Hematopoietic multipotent progenitor cell treated with erythropoietin and hydrocortisone succinate and interleukin-3 and kit ligand, for 8 days (in vitro differentiated cells): ENCODE data around the gene ATXN7L1.

Experiments used
- DNase-seq: peaks from one replicate; pipeline ENCODE4 v3.0.0-alpha.2; 2015

ATXN7L1 gene

DNA sequence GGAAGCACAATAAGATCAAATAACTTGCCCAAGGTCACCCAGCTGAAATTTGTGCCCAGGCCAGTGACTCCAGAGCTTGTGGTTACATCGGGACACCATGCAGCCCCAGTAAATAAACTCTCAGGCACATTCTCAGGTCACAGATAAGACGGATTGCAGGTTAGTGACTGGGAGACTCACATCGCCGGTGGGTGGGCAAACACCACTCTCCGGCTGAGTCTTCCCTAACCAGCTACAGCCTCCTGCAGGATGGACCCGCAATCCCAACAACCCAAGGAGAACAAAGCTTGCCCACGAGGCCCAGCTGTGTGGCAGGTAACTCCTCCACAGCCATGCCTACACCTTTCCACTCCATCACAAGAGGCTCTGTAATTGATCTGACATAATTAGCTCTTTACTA lies 213.4 kb downstream of the ATXN7L1 start:
- DNase-seq = no peak

DNA sequence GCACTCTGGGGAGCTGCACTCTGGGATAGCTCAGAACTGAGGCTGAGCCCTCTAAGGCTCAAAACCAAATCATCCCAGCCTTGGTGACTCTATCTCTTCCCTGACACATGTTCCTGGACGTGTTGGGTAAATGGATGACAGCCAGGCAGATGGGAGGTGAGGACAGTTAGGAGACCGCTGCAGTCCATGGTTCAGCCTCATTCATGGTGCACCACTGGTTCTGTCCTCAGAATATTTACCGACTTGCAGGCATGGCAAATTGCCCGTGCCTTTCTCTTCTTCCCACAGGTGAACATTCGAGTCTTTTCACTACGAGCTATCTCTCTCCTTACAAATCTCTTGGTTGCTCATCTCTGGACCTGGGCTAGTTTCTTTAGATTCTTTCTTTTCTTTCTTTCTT lies 214.8 kb downstream of the ATXN7L1 start:
- DNase-seq = no peak

GRCh38 chr7:105656922-105657521 lies 219.4 kb downstream of the ATXN7L1 start:
- DNase-seq = peak; percentile 70

- DNase-seq = peak; percentile 47
These were observed 220.7 kb downstream of the ATXN7L1 start for GRCh38 chr7:105655500-105656380.

- peak; percentile 8 for DNase-seq
These were observed 221.3 kb downstream of the ATXN7L1 start for GRCh38 chr7:105655067-105655466.

GRCh38 chr7:105654095-105654686 lies 222.2 kb downstream of the ATXN7L1 start:
- no peak for DNase-seq

DNA sequence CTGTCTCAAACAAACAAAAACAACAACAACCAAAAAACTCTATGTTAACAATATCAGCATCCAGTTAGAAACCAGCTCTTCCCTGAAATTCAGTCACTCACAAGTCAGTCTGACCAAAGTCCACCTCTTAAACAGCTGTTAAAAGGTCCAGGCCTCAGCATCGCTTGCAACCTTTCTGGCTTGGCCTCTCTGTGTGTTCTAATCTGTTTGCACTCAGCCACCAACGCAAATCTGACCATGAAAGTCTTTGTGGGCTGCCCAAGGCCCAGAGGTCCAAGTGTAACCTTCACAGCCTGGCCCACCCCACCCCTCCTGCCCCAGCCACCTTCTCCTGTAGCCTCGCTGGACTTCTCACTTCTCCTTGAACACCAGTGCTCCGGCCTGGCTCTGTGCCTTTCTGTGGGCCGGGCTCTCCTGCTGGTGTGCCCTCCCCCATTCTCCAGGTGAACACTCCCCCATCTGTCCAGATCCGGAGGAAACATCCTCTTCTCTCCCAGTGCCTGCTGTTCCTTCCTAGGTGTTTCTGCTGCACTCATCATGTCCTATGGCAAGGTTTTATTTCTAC lies 222.9 kb downstream of the ATXN7L1 start:
- DNase-seq = no peak

DNA sequence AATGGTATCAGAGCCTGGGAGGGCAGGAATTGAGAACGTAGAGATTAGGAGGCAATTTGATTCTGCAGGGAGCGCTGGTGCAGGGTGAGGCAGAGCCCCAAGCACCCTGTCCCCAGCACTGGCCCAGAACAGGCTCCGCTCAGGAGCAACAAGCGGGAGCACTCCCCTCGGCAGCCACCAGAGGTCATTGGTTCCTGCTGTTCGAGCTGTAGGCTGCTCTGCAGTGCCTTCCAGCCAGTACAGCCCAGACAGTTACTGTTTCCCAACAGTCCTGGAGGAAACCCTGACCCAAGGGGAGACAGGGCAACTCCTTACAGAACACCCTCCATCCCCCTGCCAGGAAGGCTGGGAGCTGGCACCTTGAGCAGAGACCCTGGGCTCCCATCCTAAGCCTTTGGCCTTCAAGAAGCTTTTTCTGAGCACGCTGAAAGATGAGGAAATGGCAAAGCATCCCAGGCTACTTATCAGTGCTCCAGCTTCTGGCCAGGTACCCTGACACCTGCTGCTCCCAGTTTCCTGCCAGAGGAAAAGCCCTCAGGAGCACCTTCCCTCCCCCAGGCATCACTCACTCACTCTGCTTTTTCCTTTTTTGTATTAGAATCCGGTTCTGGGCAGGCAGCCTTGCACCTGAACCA lies 223.9 kb downstream of the ATXN7L1 start:
- DNase-seq = peak; percentile 60

DNA sequence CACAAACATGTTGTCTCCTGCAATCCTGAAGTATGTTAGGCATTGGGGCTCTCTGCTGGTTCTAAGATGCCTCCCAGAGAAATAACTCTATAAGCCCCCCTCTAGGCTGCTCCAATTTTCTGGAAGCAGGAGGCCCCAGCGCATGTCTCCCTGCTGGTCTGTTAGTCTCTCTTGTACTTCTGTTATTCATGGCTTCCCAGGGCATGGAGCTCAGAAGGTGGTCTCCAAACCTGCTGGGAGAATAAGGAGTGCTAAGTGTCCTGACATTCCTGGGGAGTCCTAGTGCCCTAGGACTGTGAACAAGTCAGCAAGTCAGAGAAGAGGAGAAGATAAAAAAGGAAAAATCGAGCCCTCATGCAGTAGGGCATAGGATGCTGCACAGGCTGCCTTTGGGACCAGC lies 224.6 kb downstream of the ATXN7L1 start:
- DNase-seq = no peak

DNA sequence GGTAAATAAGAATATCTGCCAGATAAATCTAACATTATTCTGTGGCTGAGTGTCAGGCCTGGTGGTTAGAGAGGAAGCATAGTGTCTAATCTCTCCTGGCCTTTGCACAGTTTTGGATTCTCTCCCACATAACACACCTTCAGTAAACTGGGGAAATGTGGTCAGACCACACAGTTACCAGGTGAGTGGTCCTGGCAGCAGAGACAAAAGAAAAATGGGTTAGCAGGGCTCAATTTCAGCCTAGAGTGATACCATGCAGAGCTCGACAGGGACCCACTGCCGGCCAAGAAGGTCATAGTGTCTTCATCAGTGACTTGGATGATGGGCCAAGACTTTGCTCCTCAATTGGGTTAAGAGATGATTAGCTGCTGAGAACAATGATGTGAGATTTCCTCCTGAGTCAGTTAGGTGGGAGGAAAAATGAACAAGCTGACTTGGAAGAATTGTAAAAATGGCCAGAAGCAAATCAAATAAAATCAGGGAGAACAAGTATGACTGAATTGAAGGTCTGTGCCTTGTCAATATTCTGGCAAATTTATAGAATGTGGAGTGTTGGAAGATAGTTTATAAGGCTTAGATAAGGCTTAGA lies 225.9 kb downstream of the ATXN7L1 start:
- DNase-seq = no peak

- no peak for DNase-seq
These were observed 226.5 kb downstream of the ATXN7L1 start for GRCh38 chr7:105649727-105650381.

DNA sequence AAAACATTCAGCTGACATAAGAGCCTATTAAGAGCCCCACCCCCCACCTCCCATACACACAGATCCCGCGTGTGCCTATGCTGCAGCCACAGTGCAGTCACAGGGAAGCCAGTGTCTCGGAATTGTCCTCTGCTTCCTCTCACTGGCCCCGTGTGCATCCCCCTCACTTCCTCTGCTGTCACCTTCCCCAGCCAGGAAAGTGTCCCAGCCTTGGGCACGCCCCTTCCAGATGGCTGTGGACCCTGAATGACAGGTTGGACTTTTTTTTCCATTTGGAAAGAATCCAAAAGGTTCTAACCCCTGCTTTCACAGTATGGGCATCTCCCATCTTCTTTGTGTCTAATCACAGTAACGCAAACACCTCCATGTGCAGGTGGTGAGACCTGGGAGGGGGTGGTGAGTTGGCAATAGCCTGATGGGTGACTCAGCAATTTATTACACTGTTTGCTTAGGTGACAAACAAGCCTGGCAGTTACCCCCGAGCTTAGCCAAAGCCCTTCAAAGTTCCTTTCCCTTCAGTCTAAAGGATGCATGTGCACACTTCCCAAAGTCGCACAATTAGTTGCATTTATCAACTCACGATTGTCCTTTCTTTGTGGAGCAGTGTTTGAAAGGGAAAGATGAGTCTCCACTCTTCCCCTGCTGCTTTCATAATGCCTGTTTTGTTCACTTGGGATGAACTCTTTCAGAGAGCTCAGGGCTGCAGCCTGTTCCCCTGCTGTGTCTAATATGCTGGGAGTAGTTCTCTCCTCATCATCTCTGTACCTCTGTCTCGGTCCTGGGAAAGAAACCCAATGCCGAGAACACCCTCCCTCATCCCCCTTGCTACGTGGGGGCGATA lies 227.6 kb downstream of the ATXN7L1 start:
- DNase-seq = peak; percentile 25

DNA sequence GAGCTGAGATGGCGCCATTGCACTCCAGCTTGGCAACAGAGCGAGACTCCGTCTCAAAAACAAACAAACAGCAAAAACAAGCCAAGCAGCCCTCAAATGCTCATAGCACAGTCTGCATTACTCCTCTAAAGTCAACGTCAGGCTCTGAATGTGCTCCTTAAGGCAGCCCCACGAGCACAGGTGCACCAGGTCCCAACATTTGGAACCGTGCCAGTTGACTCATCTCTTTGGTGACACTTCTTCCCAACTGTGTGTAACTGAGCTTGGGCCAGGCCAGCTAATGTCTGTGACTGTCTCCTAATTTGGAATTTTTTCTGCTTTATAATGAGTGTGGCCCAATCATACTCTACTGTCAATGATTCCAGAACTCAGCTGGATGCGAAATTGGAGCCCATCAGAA lies 228.8 kb downstream of the ATXN7L1 start:
- DNase-seq = no peak

- no peak for DNase-seq
These were observed 231.5 kb downstream of the ATXN7L1 start for GRCh38 chr7:105644937-105645336.

- no peak for DNase-seq
These were observed 232.5 kb downstream of the ATXN7L1 start for GRCh38 chr7:105643851-105644250.

DNA sequence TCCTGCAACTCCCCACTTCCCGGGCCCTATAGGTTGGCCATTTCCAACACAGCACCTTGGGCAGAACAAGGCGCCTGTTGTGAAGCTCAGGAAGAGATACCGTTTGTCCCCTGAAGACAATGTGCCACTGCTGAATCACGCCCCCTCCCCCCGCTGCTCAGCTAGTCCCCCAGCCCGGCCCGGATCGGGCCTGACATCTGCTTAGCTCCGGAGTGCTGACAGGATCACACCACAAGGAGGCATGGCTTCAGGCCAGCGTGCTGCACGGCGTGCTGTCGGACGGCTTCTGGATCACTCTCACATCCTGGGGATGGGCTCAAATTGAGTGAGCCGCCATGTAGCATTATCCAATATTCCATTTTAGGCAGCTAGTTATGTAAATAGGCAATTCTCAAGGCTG lies 233.0 kb downstream of the ATXN7L1 start:
- DNase-seq = no peak

DNA sequence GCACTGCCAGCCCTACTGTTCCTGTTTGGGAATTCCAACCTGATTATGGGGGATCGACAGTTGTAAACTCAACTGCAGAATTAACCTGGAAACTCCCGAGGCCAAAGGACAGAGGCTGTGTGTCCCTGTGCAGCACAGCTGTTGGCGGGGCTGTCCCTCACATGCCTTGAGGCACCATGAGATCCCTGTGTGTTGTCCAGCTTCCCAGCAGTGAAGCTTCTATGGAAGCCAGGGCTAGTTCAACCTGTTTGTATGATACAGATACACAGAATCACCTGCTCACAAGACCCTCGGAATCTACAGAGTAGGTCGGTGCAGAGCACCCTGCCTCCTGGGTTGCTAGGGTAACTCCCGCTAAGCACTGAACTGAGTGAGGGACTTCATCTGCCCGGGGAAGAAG lies 234.1 kb downstream of the ATXN7L1 start:
- DNase-seq = no peak

GRCh38 chr7:105640956-105641810 lies 235.2 kb downstream of the ATXN7L1 start:
- DNase-seq = no peak

DNA sequence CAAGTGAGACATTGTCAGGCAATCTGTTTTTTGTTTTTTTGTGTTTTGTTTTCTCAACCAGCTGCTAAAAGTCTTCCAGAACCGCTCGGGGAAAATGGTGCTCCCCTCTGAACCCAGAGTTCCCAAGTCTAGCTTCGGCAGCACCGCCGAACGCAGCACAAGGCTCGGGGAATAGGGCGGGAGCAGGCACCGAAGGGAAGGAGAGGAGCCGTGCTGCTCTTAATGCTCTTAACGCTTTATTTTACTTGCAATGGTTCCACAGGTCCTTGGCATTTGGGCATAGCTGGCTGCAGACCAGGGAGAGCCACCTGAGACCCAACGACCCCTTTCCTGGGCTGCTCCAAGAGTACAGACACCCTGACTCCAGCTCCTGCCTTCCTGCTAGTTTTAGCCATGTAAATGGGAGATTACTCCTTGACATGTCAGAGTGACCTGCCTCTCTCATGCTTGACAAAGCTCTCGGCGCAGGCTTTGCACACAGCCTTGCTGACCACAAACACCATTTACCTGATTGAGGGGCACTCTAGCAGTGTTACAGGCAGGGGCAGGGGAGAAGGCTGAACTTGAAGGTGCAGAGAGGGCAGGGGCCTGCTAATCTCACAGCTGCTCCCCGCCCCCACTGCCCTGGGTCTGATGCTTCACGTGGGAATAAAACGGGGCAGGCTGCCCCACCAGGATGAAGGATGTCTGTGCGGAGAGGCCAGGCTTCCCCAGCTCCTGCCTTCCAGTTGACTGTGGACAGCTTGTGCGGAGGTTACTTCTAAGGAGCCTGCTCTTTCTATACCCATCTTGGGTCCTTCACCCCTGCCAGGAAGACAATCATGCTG lies 236.5 kb downstream of the ATXN7L1 start:
- no peak for DNase-seq
